GM12865 (cell line): ENCODE results near the gene DNM2.

Source experiments
- DNase-seq: peaks from one replicate; pipeline ENCODE4 v3.0.0; 2010; ENCODE audit warnings: low read depth
- H3K4me3 ChIP-seq: 2 replicates; pipeline ENCODE4 v1.5.1; 2011; ENCODE audit warnings: mild to moderate bottlenecking, low read depth, low read length, control low read depth
- CTCF ChIP-seq: IDR thresholded peaks from 2 replicates; pipeline ENCODE4 v1.5.1; 2011; ENCODE audit warnings: low read length, control low read depth, low read depth, inconsistent platforms; ENCODE audit not compliant: insufficient read depth; ENCODE audit errors: missing control alignments

Gene DNM2

GRCh38 chr19:10717054-10717355, 874 bp upstream of the DNM2 start:
- TF ChIP-seq CTCF = no peak
- H3K4me3 ChIP-seq = peak overlapping the region; percentile 12
- no peak for DNase-seq

GRCh38 chr19:10718205-10719196, 622 bp downstream of the DNM2 start:
- peak overlapping the region; percentile 98 for H3K4me3 ChIP-seq
- DNase-seq = peak; percentile 68
- no peak for TF ChIP-seq CTCF

- TF ChIP-seq CTCF = no peak
- DNase-seq = no peak
- peak overlapping the region; percentile 98 for H3K4me3 ChIP-seq
These were observed 1.6 kb downstream of the DNM2 start for GRCh38 chr19:10719466-10719961.

GRCh38 chr19:10720607-10721125, 2.8 kb downstream of the DNM2 start:
- no peak overlapping the region for H3K4me3 ChIP-seq
- DNase-seq = no peak
- no peak for TF ChIP-seq CTCF

- no peak for TF ChIP-seq CTCF
- no peak for DNase-seq
- no peak overlapping the region for H3K4me3 ChIP-seq
These were observed 5.7 kb downstream of the DNM2 start for GRCh38 chr19:10723591-10723990.

GRCh38 chr19:10724573-10725071, 6.7 kb downstream of the DNM2 start:
- no peak for DNase-seq
- no peak for TF ChIP-seq CTCF
- no peak overlapping the region for H3K4me3 ChIP-seq
